Measurements from ENCODE around the gene USP3. TPM values are rescaled to one million over a fixed set of nuclear protein-coding genes. Genes with fewer than 3 reads are reported as not detected.

USP3 gene
- total RNA-seq, 1 donor = 45.8 TPM

DNA sequence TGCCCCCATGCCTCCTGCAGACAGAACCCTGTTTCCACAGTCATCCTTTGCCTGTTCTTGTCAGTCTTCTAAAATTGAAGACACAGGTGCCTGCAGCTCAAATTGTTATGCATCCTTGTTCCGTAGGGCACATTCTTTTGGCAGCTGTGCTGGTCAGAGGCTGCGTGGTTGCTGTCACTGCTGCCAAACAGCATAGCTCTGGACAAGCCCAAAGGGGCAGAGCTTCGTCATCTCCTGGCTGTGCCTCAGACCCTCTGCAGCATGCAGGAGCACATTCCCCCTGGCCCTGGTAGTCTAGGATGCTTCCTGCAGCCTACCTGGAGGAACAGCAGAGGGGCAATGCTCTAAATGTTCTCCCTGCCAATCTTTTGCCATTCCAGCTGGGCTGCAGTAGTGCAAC, 90.7 kb downstream of the USP3 start:
- TF ChIP-seq, protein P1, sequence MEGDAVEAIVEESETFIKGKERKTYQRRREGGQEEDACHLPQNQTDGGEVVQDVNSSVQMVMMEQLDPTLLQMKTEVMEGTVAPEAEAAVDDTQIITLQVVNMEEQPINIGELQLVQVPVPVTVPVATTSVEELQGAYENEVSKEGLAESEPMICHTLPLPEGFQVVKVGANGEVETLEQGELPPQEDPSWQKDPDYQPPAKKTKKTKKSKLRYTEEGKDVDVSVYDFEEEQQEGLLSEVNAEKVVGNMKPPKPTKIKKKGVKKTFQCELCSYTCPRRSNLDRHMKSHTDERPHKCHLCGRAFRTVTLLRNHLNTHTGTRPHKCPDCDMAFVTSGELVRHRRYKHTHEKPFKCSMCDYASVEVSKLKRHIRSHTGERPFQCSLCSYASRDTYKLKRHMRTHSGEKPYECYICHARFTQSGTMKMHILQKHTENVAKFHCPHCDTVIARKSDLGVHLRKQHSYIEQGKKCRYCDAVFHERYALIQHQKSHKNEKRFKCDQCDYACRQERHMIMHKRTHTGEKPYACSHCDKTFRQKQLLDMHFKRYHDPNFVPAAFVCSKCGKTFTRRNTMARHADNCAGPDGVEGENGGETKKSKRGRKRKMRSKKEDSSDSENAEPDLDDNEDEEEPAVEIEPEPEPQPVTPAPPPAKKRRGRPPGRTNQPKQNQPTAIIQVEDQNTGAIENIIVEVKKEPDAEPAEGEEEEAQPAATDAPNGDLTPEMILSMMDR (IDR thresholded peaks at IDR 0.05; ENCODE audit: insufficient read depth, low read length) = no peak
- DNase-seq (ENCODE audit: low read depth) = no peak
- H3K4me3 ChIP-seq (ENCODE audit: low read depth, low read length) = no peak overlapping the region

- H3K4me3 ChIP-seq (ENCODE audit: low read depth, low read length) = no peak overlapping the region
- DNase-seq (ENCODE audit: low read depth) = no peak
- TF ChIP-seq, protein P1 (IDR thresholded peaks at IDR 0.05; ENCODE audit: insufficient read depth, low read length) = no peak
Measured at GRCh38 chr15:63595688-63596087, 91.3 kb downstream of the USP3 start.

DNA sequence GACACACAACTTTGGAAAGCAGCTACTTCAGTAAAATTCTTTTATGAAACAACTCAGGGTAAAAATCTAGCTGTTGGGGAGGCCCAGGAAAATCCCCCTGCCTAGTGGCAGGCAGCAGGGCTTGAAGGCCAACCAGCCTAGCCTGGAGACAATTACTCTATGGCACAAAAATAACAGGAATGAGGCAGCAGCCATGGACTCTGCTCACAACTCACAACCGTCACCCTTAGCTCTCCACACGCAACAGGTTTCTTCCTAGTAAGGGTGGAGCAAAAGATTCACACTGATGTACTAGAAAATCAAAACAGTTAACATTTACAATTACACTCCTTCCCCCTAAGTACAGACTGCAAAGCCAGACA, 92.3 kb downstream of the USP3 start:
- no peak for DNase-seq (ENCODE audit: low read depth)
- no peak overlapping the region for H3K4me3 ChIP-seq (ENCODE audit: low read depth, low read length)
- TF ChIP-seq, protein P1 (IDR thresholded peaks at IDR 0.05; ENCODE audit: insufficient read depth, low read length) = no peak

DNA sequence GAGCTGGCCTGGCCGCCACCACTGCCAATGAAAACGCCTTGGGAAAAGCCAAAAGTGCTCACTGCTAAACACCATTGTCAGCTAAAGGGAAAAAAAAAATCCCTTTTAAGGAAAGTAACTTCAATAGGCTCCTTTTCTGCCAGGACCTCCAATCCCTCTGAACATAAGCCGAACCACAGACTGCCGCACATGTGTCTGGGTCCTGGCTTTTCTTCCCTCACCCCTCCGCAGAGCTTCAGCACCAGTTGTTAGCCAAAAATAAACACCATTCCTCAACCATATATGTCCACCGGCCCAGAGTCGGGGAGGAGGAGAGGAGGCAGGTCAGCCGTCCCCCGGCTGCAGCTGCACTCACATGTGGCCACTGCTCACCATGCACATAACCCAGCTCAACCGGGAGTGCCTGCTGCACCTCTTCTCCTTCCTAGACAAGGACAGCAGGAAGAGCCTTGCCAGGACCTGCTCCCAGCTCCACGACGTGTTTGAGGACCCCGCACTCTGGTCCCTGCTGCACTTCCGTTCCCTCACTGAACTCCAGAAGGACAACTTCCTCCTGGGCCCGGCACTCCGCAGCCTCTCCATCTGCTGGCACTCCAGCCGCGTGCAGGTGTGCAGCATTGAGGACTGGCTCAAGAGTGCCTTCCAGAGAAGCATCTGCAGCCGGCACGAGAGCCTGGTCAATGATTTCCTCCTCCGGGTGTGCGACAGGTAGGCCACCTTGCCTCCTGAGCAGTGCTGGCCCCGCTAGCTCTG, 92.8 kb downstream of the USP3 start, which contains the start of gene FBXL22:
FBXL22 (plus strand) TSS at position 350 of the 753 bp plus-strand sequence; CDS start at position 356, 6 bp downstream.
- peak; percentile 66 for DNase-seq (ENCODE audit: low read depth)
- TF ChIP-seq, protein P1 (IDR thresholded peaks at IDR 0.05; ENCODE audit: insufficient read depth, low read length) = no peak
- no peak within 1 kb of the TSS for H3K4me3 ChIP-seq (ENCODE audit: low read depth, low read length)

GRCh38 chr15:63597821-63598220, 93.4 kb downstream of the USP3 start:
- TF ChIP-seq, protein P1 (IDR thresholded peaks at IDR 0.05; ENCODE audit: insufficient read depth, low read length) = no peak
- no peak for DNase-seq (ENCODE audit: low read depth)
- no peak overlapping the region for H3K4me3 ChIP-seq (ENCODE audit: low read depth, low read length)

- TF ChIP-seq, protein P1 (IDR thresholded peaks at IDR 0.05; ENCODE audit: insufficient read depth, low read length) = no peak
- DNase-seq (ENCODE audit: low read depth) = no peak
- H3K4me3 ChIP-seq (ENCODE audit: low read depth, low read length) = no peak overlapping the region
Measured at GRCh38 chr15:63598473-63599400, 94.3 kb downstream of the USP3 start.
